AG04449 (cell line): Measurements from ENCODE around the gene RALA.

Experiments used
- CTCF ChIA-PET: fragments of 350-600 bp; formaldehyde crosslinking; extraction: SDS; loops from one replicate; lab custom pipeline; 2021; ENCODE audit warnings: antibody characterized with exemption; lab: Yijun Ruan, JAX
- POLR2A ChIA-PET: fragments of 400-600, 350-600 bp; formaldehyde crosslinking; extraction: SDS; loops from one replicate; lab custom pipeline; 2020; ENCODE audit warnings: antibody characterized with exemption, inconsistent platforms; lab: Yijun Ruan, JAX
- DNase-seq: peaks from one replicate; pipeline ENCODE4 v3.0.0-alpha.2; 2010; ENCODE audit warnings: low read depth, low spot score
- H3K4me3 ChIP-seq: 2 replicates; pipeline ENCODE4 v1.5.1; 2011; ENCODE audit warnings: low read depth, mild to moderate bottlenecking, control low read depth, low read length
- CTCF ChIP-seq: IDR thresholded peaks from one replicate; pipeline ENCODE4 v1.5.1; 2011; ENCODE audit warnings: mild to moderate bottlenecking, moderate library complexity, low read length, control low read depth, inconsistent platforms; ENCODE audit not compliant: insufficient read depth; ENCODE audit errors: missing control alignments

Gene RALA

GRCh38 chr7:39623047-39623731, at the start of gene RALA:
RALA (plus strand) TSS chr7:39623572; CDS start chr7:39686668, 63,096 bp downstream.
- POLR2A ChIA-PET = interaction anchor here (0.9 to 2.0 kb wide), 8 partner anchors 10 to 113 kb away, joined by 3 to 14 read pairs (median 3); no protein-coding TSS in a partner anchor
- CTCF ChIA-PET = interaction anchor here (1.5 to 4.6 kb wide), 4 partner anchors 43 to 125 kb away, joined by 4 to 26 read pairs (median 10); no protein-coding TSS in a partner anchor
- peak within 1 kb of the TSS; percentile 77 for H3K4me3 ChIP-seq
- no peak for TF ChIP-seq CTCF
- DNase-seq = peak; percentile 55

GRCh38 chr7:39574673-39575349, 48.6 kb upstream of the RALA start:
- ChIA-PET CTCF (interaction anchor here (1.5 to 9.7 kb wide), 3 partner anchors 8 to 779 kb away, joined by 3 to 544 read pairs (median 5); partner anchors contain the start of gene YAE1), POLR2A (no interaction called here)
- no peak for TF ChIP-seq CTCF
- H3K4me3 ChIP-seq = no peak overlapping the region
- no peak for DNase-seq

GRCh38 chr7:39577229-39577874, 46.0 kb upstream of the RALA start:
- TF ChIP-seq CTCF = no peak
- POLR2A ChIA-PET = no interaction called here
- DNase-seq = no peak
- CTCF ChIA-PET = interaction anchor here (1.9 to 9.7 kb wide), 2 partner anchors 10 to 168 kb away, joined by 7 to 544 read pairs; no protein-coding TSS in a partner anchor
- H3K4me3 ChIP-seq = no peak overlapping the region

GRCh38 chr7:39580149-39580874, 43.1 kb upstream of the RALA start:
- ChIA-PET CTCF (interaction anchor here (0.6 to 9.7 kb wide), 55 partner anchors 9 to 554 kb away, joined by 3 to 544 read pairs (median 5); partner anchors contain the start of genes MPLKIP, RALA and YAE1), POLR2A (interaction anchor here (0.6 to 1.7 kb wide), 5 partner anchors 44 to 731 kb away, joined by 3 to 14 read pairs (median 4); partner anchors contain the start of gene RALA)
- peak; percentile 82 for DNase-seq
- TF ChIP-seq CTCF = peak; percentile 64
- no peak overlapping the region for H3K4me3 ChIP-seq

GRCh38 chr7:39582536-39582935, 40.8 kb upstream of the RALA start:
- CTCF ChIA-PET = interaction anchor here (0.8 to 9.7 kb wide), 9 partner anchors 19 to 313 kb away, joined by 3 to 544 read pairs (median 3); no protein-coding TSS in a partner anchor
- no peak overlapping the region for H3K4me3 ChIP-seq
- DNase-seq = no peak
- POLR2A ChIA-PET = no interaction called here
- no peak for TF ChIP-seq CTCF
